Lower leg skin (tissue), 4 donors: ENCODE data around the gene CRHR2. TPM values are rescaled to one million over a fixed set of nuclear protein-coding genes. Genes with fewer than 3 reads are reported as not detected.

Source experiments
- DNase-seq, 2 donors: peaks; one replicate each; pipeline ENCODE4 v3.0.0-alpha.2; 2019; ENCODE audit warnings: low spot score in 2 of 2
- H3K4me3 ChIP-seq: fragments of 200-600 bp; sonication (generic); 2 replicates; pipeline ENCODE4 v1.5.1; 2017; ENCODE audit warnings: mild to moderate bottlenecking, low read depth; ENCODE audit not compliant: poor library complexity, severe bottlenecking
- CTCF ChIP-seq, 3 donors: fragments of 450-650 bp; IDR thresholded peaks; one replicate each; pipeline ENCODE4 v1.5.1; 2016; ENCODE audit warnings: antibody characterized with exemption in 3 of 3, mild to moderate bottlenecking in 3 of 3, moderate library complexity in 2 of 3
- POLR2A ChIP-seq, 2 donors: fragments of 450-650 bp; IDR thresholded peaks; one replicate each; pipeline ENCODE4 v1.6.1; 2016 to 2017; ENCODE audit warnings: antibody characterized with exemption in 2 of 2, mild to moderate bottlenecking in 1 of 2, moderate library complexity in 1 of 2
- WGBS, 2 donors: methylation state at CpG; one replicate each; pipeline ENCODE4 v1.1.5; 2018; 5-methylcytosine and 5-hydroxymethylcytosine counted together
- intact Hi-C: fragments of 100-400 bp; cut with DNase I; formaldehyde crosslinking; loops from one replicate; pipeline ENCODE4 v1.15.0; 2023; ENCODE audit warnings: low total_unique reads
- total RNA-seq, 4 donors: library from RNA; depleted of rRNA; stranded (reverse); fragments of >200 nt; gene quantifications; one replicate each; pipeline ENCODE4 v1.1.0, GENCODE V29; 2016

CRHR2 gene
- total RNA-seq, 4 donors from 2014 or later = 0.45 TPM; not detected in 3

GRCh38 chr7:30655096-30655970, 26.9 kb downstream of the CRHR2 start:
- peak in 1 of 2 donors; percentile 68 for DNase-seq
- TF ChIP-seq CTCF (IDR thresholded peaks at IDR 0.05) (no peak), POLR2A (IDR thresholded peaks at IDR 0.05) (no peak)
- 90 to 94% methylated on average over 9 to 21 of the region's 22 CpGs for WGBS, 2 donors
- intact Hi-C loops = no loop called here
- no peak overlapping the region for H3K4me3 ChIP-seq

- DNase-seq = peak in 1 of 2 donors; percentile 80
- H3K4me3 ChIP-seq = no peak overlapping the region
- TF ChIP-seq POLR2A (IDR thresholded peaks at IDR 0.05) (no peak), CTCF (IDR thresholded peaks at IDR 0.05) (no peak)
- intact Hi-C loops = no loop called here
- WGBS, 2 donors = 87 to 93% methylated on average over 14 to 15 of the region's 15 CpGs
Measured at GRCh38 chr7:30654296-30655090, 27.8 kb downstream of the CRHR2 start.

DNA sequence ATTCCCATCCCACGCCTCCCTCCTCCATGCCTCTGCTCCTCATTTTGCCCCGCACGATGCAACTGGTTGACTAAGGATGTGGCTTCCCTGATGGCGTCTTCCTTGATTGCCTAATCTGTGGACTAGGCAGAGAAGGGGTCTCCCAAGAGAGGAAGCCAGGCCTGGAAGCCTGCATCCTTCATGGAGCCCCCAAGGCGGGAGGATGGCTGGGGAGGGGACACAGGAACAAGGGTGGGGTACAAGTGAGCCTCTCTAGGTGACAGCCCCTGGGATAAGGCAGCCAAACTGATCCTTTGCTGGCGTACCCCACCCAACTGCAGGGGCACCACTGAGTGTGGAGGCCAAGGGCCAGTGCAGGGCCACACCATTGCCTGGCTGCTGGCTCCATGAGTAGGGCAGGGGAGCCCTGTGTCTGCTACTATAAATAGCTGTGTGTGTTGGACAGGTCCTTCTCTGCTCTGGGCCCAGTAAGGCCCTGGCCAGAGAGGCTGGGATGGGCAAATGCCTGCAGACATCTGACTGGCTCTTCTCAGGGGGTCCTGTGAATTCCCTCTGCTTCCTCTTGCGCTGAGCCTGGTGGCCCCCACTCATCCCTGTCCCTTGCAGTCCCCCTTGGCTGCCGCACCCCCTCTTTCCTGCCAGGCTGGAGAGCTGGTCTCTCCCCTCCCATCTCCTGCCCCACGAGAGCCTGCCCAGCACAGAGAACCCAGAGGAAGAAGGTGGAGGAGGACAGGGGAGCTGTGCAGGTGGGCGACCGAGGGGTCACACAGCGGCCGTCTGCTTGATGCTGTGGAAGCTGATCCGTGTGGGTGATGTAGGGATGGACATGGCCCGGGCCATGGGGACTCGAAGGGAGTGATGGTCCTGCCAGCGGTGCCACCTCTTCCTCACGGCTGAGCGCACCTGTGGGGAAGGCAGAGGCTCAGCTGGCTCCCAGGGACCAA, 29.3 kb downstream of the CRHR2 start:
- peak in 1 of 2 donors; percentile 78 for DNase-seq
- intact Hi-C loops = no loop called here
- WGBS, 2 donors = 91 to 93% methylated on average over 18 to 19 of the region's 19 CpGs

DNA sequence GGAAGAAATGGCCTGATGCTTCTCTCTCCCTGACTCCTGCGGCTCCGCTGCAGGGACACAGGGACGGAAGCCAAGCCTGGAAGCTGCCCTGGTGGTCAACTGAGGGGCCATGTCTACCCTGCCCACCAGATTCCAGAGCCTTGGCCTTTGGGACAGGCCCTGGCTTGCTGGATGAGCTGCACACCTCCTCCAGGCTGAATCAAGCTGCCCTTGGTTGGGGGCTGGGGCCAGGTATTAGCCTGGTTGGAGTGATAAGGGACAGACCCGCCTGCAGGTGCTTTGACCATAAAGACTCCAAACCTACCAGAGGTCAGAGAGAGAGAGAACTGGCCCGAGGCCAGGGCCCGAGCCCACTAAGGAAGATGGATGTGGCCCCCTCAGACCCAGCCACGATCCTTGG, 30.1 kb downstream of the CRHR2 start:
- 76 to 87% methylated on average over 6 to 7 of the region's 7 CpGs for WGBS, 2 donors
- H3K4me3 ChIP-seq = no peak overlapping the region
- DNase-seq = peak in 1 of 2 donors; percentile 82
- TF ChIP-seq POLR2A (IDR thresholded peaks at IDR 0.05) (no peak), CTCF (IDR thresholded peaks at IDR 0.05) (no peak)
- intact Hi-C loops = no loop called here

More for the DNA sequence above, 29.3 kb downstream of the CRHR2 start:
- TF ChIP-seq POLR2A (IDR thresholded peaks at IDR 0.05) (no peak), CTCF (IDR thresholded peaks at IDR 0.05) (no peak)
- no peak overlapping the region for H3K4me3 ChIP-seq

GRCh38 chr7:30650421-30650808, 31.8 kb downstream of the CRHR2 start:
- peak in 1 of 2 donors; percentile 76 for DNase-seq
- WGBS, 2 donors = 92 to 94% methylated on average over 7 of the region's 7 CpGs
- H3K4me3 ChIP-seq = no peak overlapping the region
- TF ChIP-seq CTCF (IDR thresholded peaks at IDR 0.05) = no peak
- no peak for TF ChIP-seq POLR2A (IDR thresholded peaks at IDR 0.05)
- intact Hi-C loops = no loop called here
